GM12864 (cell line): ENCODE measurements around the gene NIPAL4.

Source experiments
- DNase-seq: peaks from one replicate; pipeline ENCODE4 v3.0.0-alpha.2; 2011; ENCODE audit warnings: low read depth
- H3K4me3 ChIP-seq: 2 replicates; pipeline ENCODE4 v1.5.1; 2011; ENCODE audit warnings: mild to moderate bottlenecking, low read depth, low read length, control low read depth
- TF ChIP-seq, protein P1 (sequence below): IDR thresholded peaks from 2 replicates; pipeline ENCODE4 v1.5.1; 2011; ENCODE audit warnings: low read depth, mild to moderate bottlenecking, moderate library complexity, low read length, control low read depth, inconsistent platforms; ENCODE audit errors: missing control alignments

Gene NIPAL4

DNA sequence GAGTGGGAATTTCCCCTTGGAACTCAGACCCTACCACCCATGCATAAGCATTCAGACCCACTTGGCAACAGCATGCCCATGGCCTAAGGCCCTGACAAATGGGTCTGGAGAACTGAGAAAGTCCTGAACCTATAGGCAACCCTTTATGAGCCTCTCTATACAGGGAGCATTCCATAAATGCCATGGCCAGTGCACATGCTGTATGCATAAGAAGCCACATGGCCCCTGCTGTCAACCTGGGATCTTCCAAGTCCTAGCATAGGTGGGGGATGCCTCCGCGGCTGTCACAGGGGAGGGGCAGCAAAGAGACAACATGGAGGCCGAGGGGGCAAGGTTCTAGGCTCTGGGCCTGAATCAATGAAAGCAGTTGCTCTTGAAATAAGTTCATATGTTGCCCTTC lies 8.2 kb upstream of the NIPAL4 start:
- DNase-seq, result no peak
- TF ChIP-seq, protein P1, sequence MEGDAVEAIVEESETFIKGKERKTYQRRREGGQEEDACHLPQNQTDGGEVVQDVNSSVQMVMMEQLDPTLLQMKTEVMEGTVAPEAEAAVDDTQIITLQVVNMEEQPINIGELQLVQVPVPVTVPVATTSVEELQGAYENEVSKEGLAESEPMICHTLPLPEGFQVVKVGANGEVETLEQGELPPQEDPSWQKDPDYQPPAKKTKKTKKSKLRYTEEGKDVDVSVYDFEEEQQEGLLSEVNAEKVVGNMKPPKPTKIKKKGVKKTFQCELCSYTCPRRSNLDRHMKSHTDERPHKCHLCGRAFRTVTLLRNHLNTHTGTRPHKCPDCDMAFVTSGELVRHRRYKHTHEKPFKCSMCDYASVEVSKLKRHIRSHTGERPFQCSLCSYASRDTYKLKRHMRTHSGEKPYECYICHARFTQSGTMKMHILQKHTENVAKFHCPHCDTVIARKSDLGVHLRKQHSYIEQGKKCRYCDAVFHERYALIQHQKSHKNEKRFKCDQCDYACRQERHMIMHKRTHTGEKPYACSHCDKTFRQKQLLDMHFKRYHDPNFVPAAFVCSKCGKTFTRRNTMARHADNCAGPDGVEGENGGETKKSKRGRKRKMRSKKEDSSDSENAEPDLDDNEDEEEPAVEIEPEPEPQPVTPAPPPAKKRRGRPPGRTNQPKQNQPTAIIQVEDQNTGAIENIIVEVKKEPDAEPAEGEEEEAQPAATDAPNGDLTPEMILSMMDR, result no peak
- no peak overlapping the region for H3K4me3 ChIP-seq

DNA sequence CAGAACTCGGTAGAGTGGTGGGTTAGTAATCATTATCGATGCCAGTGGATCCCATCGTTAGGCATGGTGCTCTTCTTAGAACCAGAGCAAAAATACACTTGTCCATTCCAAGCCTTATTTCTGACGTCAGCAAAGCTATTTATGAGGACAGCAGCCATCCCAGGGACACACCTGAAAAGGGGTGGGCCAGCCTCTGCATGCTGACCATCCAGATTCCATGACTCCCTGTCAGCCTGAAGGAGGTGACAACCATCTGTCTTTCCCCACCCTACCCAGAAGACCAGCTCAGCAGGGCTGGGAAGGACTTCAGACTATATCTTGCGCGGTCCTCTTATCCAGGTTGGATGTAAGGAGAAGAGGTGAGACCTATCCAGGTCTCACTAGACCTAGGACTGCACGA lies 5.7 kb upstream of the NIPAL4 start:
- DNase-seq, result no peak
- no peak overlapping the region for H3K4me3 ChIP-seq
- TF ChIP-seq, protein P1, result no peak

DNA sequence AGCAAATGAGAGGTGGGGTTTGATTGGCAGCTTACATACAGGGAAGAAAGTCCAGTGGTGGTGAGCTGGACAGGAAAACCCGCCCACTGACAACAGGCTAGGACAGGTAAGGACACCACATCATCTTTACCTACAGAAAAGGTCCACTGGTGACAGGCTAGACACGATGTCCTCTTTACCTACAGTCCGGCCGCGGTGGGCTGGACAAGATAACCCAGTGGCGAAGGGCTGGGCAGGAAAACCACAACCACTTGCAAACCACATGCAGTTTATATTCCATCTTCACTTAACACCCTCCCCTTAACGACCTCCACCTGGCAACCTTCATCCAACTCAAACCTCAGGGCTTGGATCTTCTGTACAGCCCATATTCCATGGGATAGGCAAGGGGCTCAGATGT lies 5.0 kb upstream of the NIPAL4 start:
- no peak overlapping the region for H3K4me3 ChIP-seq
- DNase-seq, result no peak
- TF ChIP-seq, protein P1, result no peak

DNA sequence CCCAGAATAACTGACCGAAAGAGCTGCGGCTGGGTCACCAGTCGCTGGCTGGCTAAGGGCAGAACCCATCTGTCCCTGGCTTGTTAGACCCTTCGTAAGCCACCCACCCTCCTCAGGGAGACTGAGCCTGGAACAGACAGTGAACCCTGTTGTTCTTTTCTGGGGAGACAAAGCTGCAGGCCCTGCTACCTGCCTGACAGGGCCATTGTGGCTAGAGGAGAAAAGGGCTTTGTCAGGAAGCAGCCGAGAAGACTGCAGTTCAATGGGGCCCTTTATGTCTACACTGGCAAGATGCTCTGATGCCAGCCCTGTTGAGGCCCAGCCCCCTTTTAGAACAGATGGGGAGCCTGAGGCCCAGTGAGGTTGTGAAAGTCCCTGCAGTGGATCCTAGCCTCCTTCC lies 3.7 kb upstream of the NIPAL4 start:
- TF ChIP-seq, protein P1, result no peak
- no peak overlapping the region for H3K4me3 ChIP-seq
- DNase-seq, result no peak

DNA sequence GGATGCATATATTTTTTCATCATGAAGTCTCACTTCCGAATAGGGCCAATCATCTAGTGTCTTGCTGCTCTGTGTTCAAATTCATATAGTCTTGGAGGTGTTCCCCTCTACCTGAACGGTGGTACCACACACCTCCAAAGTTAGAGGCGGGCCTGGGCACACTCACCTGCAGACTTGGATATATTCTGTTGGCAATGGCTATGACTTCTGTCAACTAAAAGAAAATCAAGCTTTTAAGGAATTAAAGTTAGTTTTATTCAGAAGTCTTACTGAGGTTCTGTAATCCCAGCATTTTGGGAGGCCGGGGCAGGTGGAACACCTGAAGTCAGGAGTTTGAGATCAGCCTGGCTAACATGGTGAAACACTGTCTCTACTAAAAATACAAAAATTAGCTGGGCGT lies 2.6 kb upstream of the NIPAL4 start:
- DNase-seq, result no peak
- no peak overlapping the region for H3K4me3 ChIP-seq
- TF ChIP-seq, protein P1, result no peak

DNA sequence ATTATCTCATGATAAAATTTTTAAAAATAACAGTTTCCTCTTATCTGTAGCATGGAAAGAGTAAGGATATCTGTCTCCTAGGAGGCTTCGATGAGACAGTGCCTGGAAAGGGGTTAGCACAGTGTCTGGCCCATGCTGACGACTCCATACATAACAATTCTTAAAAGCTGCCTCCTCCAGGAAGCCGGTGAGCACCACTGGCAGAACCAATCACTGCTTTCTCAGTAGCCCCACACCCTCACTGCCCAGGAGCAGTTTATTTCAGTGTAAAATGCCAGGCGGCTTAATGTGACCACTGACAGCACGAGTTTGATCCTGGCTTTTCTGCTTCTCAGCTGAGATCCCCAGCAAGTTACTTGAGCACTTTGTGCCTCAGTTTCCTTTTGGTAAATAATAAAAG lies 1.2 kb upstream of the NIPAL4 start:
- no peak for DNase-seq
- H3K4me3 ChIP-seq, result no peak overlapping the region
- TF ChIP-seq, protein P1, result no peak

DNA sequence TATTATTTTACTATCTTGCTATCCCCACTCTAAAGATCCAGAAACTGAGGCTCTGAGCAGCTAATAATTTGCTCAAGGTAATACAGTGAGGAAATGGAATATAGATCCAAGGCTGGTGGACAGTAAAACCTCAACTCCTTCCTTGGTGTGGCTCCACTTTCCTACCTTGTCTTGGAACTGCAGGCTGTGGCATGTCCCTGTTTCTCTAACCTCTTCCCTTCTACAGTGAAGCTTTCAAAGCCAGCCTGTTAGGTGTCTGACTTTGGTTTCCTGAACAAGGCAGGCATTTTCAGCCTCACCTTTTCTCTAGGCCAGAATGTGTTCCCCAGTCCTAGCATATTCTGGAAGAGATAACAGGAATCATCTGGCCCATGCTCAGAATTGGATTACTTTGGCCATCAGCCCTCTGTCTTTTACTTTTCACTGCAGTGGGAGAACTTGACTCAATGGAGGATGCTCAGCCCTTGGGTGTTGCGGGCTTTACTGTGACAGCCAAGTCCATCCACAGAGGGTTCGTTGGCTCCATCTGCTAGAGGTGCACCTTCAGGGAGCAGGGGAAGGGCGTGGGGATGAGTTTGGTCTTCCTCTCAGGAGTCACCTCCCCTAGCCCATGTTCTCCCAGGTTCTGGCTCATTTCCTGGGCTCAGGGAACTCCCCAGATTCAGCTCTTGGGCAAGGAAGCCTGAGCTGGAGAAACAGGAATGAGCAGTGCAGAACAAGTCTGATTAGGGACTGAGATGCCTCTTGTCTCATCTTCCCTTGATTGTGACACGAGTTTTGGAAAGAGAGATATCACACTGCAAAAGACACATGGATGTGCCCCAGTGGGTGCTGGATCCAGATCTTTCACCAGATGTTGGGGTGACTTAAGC lies 1.1 kb downstream of the NIPAL4 start:
- H3K4me3 ChIP-seq, result no peak overlapping the region
- TF ChIP-seq, protein P1, result no peak
- DNase-seq, result no peak
